DND-41 (cell line): Measurements from ENCODE around the gene ELAVL1.
"Not testable (repeated sequence)": the region's sequence is repeated elsewhere in the genome, so short reads cannot be mapped to it uniquely, and the experiment has no call there.

Experiments
- ATAC-seq: fragments of 200-7000 bp; cut with Tn5 transposase; 3 replicates; pipeline ENCODE4 v1.9.1; 2021; ENCODE audit warnings: low read depth; ENCODE audit not compliant: insufficient read depth
- DNase-seq: peaks from one replicate; pipeline ENCODE4 v3.0.0-alpha.2; 2020
- H2AFZ ChIP-seq: 2 replicates; pipeline ENCODE4 v1.6.0; 2012; ENCODE audit warnings: low read depth, low read length
- H3K27ac ChIP-seq: 2 replicates; pipeline ENCODE4 v1.5.1; 2012; ENCODE audit warnings: low read length, inconsistent platforms
- H3K27me3 ChIP-seq: fragments of 200-600 bp; sonication (generic); 2 replicates; pipeline ENCODE4 v1.6.0; 2012; ENCODE audit warnings: low read length, mild to moderate bottlenecking, inconsistent platforms; ENCODE audit not compliant: insufficient read depth, poor library complexity
- H3K36me3 ChIP-seq: 2 replicates; pipeline ENCODE4 v1.5.1; 2012; ENCODE audit warnings: low read length, inconsistent platforms; ENCODE audit not compliant: insufficient read depth
- H3K4me1 ChIP-seq: 2 replicates; pipeline ENCODE4 v1.5.1; 2012; ENCODE audit warnings: mild to moderate bottlenecking, low read length; ENCODE audit not compliant: insufficient read depth
- H3K4me2 ChIP-seq: 2 replicates; pipeline ENCODE4 v1.6.0; 2012; ENCODE audit warnings: mild to moderate bottlenecking, moderate library complexity, low read length, inconsistent platforms; ENCODE audit not compliant: insufficient read depth
- H3K4me3 ChIP-seq, 2 experiments: fragments of 200-600 bp in 1 of 2; shearing (Covaris generic) in 1 of 2; 2 replicates each; pipeline ENCODE4 v1.5.1; 2012 to 2016; ENCODE audit warnings: inconsistent platforms in 2 of 2, low read length in 2 of 2, mild to moderate bottlenecking in 2 of 2, low read depth in 1 of 2, moderate library complexity in 1 of 2
- H3K79me2 ChIP-seq: 2 replicates; pipeline ENCODE4 v1.6.0; 2012; ENCODE audit warnings: low read length, inconsistent platforms; ENCODE audit not compliant: insufficient read depth
- H3K9ac ChIP-seq: 2 replicates; pipeline ENCODE4 v1.6.0; 2012; ENCODE audit warnings: low read depth, mild to moderate bottlenecking, inconsistent platforms, low read length, moderate library complexity
- H3K9me3 ChIP-seq: 2 replicates; pipeline ENCODE4 v1.5.1; 2012; ENCODE audit warnings: low read length, moderate library complexity, mild to moderate bottlenecking, inconsistent platforms; ENCODE audit not compliant: insufficient read depth, severe bottlenecking
- H4K20me1 ChIP-seq: 2 replicates; pipeline ENCODE4 v1.6.0; 2012; ENCODE audit warnings: low read length; ENCODE audit not compliant: insufficient read depth
- EZH2 ChIP-seq: IDR thresholded peaks from 3 replicates; pipeline ENCODE4 v1.6.1; 2012; ENCODE audit warnings: borderline replicate concordance, low read depth, mild to moderate bottlenecking, moderate library complexity, low read length, inconsistent platforms; ENCODE audit not compliant: severe bottlenecking
- TF ChIP-seq, protein P1 (sequence below): IDR thresholded peaks from 2 replicates; pipeline ENCODE4 v1.5.1; 2012; ENCODE audit warnings: borderline replicate concordance, low read length, moderate library complexity, mild to moderate bottlenecking; ENCODE audit not compliant: poor library complexity, severe bottlenecking; ENCODE audit errors: extremely low read depth

ELAVL1 gene

DNA sequence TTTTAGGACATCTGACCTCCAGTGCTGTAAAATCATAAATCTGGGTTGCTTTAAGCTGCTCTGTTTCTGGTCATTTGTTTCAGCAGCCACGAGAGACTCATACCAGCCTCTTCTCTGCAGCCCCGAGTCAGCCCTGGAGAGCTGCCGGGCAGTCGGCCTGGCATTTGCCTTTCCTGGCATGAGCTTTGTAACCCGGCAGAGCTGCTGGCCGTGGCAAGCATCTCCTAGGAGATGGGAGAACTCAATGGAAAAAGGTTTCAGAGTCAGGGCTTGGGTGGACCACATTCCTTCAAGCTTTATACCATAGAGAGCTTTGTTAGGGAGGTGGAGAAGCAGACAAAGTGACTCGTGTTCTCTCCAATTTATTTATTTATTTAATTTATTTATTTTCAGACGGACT lies 25.5 kb upstream of the ELAVL1 start:
- no peaks in the 10 kb centered on the region for H3K9me3 ChIP-seq
- H3K36me3 ChIP-seq, result no peaks in the 10 kb centered on the region
- H4K20me1 ChIP-seq, result no peaks in the 10 kb centered on the region
- H3K79me2 ChIP-seq, result no peaks in the 10 kb centered on the region
- TF ChIP-seq, protein P1, sequence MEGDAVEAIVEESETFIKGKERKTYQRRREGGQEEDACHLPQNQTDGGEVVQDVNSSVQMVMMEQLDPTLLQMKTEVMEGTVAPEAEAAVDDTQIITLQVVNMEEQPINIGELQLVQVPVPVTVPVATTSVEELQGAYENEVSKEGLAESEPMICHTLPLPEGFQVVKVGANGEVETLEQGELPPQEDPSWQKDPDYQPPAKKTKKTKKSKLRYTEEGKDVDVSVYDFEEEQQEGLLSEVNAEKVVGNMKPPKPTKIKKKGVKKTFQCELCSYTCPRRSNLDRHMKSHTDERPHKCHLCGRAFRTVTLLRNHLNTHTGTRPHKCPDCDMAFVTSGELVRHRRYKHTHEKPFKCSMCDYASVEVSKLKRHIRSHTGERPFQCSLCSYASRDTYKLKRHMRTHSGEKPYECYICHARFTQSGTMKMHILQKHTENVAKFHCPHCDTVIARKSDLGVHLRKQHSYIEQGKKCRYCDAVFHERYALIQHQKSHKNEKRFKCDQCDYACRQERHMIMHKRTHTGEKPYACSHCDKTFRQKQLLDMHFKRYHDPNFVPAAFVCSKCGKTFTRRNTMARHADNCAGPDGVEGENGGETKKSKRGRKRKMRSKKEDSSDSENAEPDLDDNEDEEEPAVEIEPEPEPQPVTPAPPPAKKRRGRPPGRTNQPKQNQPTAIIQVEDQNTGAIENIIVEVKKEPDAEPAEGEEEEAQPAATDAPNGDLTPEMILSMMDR, result no peak
- no peak for TF ChIP-seq EZH2
- H3K4me1 ChIP-seq, result no peaks in the 10 kb centered on the region
- DNase-seq, result no peak
- H2AFZ ChIP-seq, result no peak overlapping the region
- H3K4me2 ChIP-seq, result no peak overlapping the region
- ATAC-seq, result no peak
- H3K4me3 ChIP-seq, result no peak overlapping the region
- H3K27ac ChIP-seq, result no peak overlapping the region
- no peak overlapping the region for H3K9ac ChIP-seq
- H3K27me3 ChIP-seq, result no peaks in the 10 kb centered on the region

DNA sequence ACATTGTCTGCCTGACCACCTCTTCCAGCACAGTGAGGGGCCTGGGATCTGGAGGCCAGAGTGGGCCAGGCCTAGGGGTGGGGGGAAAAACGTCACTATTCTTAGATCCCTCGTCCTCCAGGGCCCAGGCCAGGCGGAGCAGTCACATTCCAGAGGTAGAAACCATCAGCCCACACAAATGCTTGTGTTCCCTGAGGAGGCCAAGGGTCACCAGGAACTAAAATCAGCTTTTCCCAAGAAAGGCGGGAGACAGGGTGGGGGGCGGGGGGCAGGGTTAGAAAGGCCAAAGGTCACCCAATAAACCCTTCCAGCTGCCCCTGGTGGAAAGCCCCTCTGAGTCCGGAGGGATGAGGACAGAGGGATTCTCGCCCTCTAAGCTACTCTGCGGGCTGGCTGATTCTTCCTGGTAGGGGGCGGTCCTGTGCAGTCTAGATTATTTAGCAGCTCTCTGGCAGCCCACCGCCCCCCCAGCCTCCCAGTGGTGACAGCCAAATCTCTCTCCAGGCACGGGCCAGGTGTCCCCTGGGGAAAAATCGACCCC lies 23.6 kb upstream of the ELAVL1 start:
- no peak for TF ChIP-seq EZH2
- TF ChIP-seq, protein P1, result no peak
- Histone ChIP-seq H3K27me3 (no peaks in the 10 kb centered on the region), H3K4me3 (no peak overlapping the region), H3K9me3 (no peaks in the 10 kb centered on the region), H3K27ac (no peak overlapping the region), H3K36me3 (no peaks in the 10 kb centered on the region), H3K4me2 (no peak overlapping the region), H3K9ac (no peak overlapping the region), H3K79me2 (no peaks in the 10 kb centered on the region), H4K20me1 (no peaks in the 10 kb centered on the region), H2AFZ (no peak overlapping the region), H3K4me1 (no peaks in the 10 kb centered on the region)
- ATAC-seq (no peak), DNase-seq (no peak)

DNA sequence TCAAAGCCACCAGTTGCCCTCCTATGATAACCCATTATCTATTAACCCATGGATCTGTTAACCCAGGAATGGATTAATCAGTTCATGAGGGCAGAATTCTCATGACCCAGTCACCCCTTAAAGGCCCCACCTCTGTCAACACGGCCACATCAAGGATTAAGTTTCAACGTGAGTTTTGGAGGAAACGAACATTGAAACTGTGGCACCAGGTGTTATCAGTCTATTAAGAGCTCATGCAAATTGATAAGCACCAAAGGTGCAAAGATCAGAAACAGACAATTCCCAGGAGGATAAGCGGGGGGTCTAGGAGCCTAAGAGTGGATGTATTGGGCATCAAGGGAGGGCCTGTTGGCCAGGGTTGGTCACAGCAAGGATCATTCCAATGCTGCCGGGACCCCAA lies 19.9 kb upstream of the ELAVL1 start:
- Histone ChIP-seq H3K4me1 (no peaks in the 10 kb centered on the region), H3K36me3 (no peaks in the 10 kb centered on the region), H3K4me2 (no peak overlapping the region), H3K27me3 (no peaks in the 10 kb centered on the region), H3K4me3 (no peak overlapping the region), H3K9me3 (no peaks in the 10 kb centered on the region), H4K20me1 (no peaks in the 10 kb centered on the region), H3K9ac (no peak overlapping the region), H2AFZ (no peak overlapping the region), H3K79me2 (no peaks in the 10 kb centered on the region), H3K27ac (no peak overlapping the region)
- no peak for DNase-seq
- ATAC-seq, result no peak
- no peak for TF ChIP-seq EZH2
- TF ChIP-seq, protein P1, result no peak

DNA sequence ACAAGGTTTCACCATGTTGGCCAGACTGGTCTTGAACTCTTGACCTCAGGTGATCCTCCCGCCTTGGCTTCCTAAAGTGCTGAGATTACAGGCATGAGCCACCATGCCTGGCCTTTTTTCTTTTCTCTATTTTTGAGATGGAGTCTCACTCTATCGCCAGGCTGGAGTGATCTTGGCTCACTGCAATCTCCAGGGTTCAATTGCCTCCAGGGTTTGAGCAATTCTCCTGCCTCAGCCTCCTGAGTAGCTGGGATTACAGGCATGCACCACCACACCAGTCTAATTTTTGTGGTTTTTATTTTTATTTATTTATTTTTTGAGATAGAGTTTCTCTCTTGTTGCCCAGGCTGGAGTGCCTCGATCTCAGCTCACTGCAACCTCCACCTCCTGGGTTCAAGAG lies 18.8 kb upstream of the ELAVL1 start:
- H3K4me2 ChIP-seq, ATAC-seq, H3K9ac ChIP-seq, H3K79me2 ChIP-seq, H3K27me3 ChIP-seq, H3K9me3 ChIP-seq, H3K4me3 ChIP-seq, DNase-seq, H4K20me1 ChIP-seq, H3K4me1 ChIP-seq, H2AFZ ChIP-seq, H3K27ac ChIP-seq, H3K36me3 ChIP-seq: not testable (repeated sequence)
